ENCODE data around the gene CALR.

GRCh38 chr19:12973236-12973635 lies 34.8 kb downstream of the CALR start:
- TF ChIP-seq EZH2 (IDR thresholded peaks at IDR 0.05; ENCODE audit: low read length, missing control alignments): no peak
- TF ChIP-seq, protein P1, sequence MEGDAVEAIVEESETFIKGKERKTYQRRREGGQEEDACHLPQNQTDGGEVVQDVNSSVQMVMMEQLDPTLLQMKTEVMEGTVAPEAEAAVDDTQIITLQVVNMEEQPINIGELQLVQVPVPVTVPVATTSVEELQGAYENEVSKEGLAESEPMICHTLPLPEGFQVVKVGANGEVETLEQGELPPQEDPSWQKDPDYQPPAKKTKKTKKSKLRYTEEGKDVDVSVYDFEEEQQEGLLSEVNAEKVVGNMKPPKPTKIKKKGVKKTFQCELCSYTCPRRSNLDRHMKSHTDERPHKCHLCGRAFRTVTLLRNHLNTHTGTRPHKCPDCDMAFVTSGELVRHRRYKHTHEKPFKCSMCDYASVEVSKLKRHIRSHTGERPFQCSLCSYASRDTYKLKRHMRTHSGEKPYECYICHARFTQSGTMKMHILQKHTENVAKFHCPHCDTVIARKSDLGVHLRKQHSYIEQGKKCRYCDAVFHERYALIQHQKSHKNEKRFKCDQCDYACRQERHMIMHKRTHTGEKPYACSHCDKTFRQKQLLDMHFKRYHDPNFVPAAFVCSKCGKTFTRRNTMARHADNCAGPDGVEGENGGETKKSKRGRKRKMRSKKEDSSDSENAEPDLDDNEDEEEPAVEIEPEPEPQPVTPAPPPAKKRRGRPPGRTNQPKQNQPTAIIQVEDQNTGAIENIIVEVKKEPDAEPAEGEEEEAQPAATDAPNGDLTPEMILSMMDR (conservative IDR thresholded peaks at IDR 0.05 in 1 of 2, IDR thresholded peaks at IDR 0.05 in 1 of 2; ENCODE audit: low read depth in 1 of 2, low read length in 2 of 2): no peak

Measured in fibroblast of lung (primary cell).